CD4-positive, CD25-positive, alpha-beta regulatory T cell (primary cell): ENCODE measurements around the gene RAD23A. TPM values are rescaled to one million over a fixed set of nuclear protein-coding genes. Genes with fewer than 3 reads are reported as not detected.

ENCODE experiments used
- ATAC-seq, 2 donors: fragments of 150-1000 bp; cut with Tn5 transposase; one replicate each; pipeline ENCODE4 v1.10.0; 2021; ENCODE audit warnings: low read depth in 2 of 2, moderate number of reproducible peaks in 2 of 2, moderate library complexity in 1 of 2
- DNase-seq, 3 donors: peaks; one replicate each; pipeline versions ENCODE4 v3.0.0 to v3.0.0-alpha.2; 2012 to 2022; ENCODE audit warnings: mixed read lengths in 1 of 3
- H3K27ac ChIP-seq: one replicate; pipeline ENCODE4 v1.7.0; 2013; ENCODE audit warnings: mild to moderate bottlenecking, low read length; ENCODE audit not compliant: insufficient read depth, poor library complexity, severe bottlenecking
- H3K27me3 ChIP-seq: one replicate; pipeline ENCODE4 v1.7.0; 2013; ENCODE audit warnings: low read length; ENCODE audit not compliant: control insufficient read depth, insufficient read depth
- H3K36me3 ChIP-seq: one replicate; pipeline ENCODE4 v1.7.0; 2013; ENCODE audit warnings: mild to moderate bottlenecking, low read length, moderate library complexity; ENCODE audit not compliant: control insufficient read depth, insufficient read depth
- H3K4me1 ChIP-seq: 2 replicates; pipeline ENCODE4 v1.7.0; 2013; ENCODE audit warnings: mild to moderate bottlenecking, low read length; ENCODE audit not compliant: insufficient read depth, control insufficient read depth, poor library complexity, severe bottlenecking
- H3K4me3 ChIP-seq: one replicate; pipeline ENCODE4 v1.7.0; 2013; ENCODE audit warnings: low read depth, mild to moderate bottlenecking, low read length, moderate library complexity
- H3K9me3 ChIP-seq, 2 experiments: 1 replicate in 1 of 2; 2 replicates in 1 of 2; pipeline ENCODE4 v1.7.0; 2013; ENCODE audit warnings: low read length in 2 of 2, mild to moderate bottlenecking in 1 of 2, moderate library complexity in 1 of 2; ENCODE audit not compliant: control insufficient read depth in 2 of 2
- H3K27ac Mint-ChIP-seq, 3 donors: one replicate each; pipeline ENCODE4 v1.8.0; 2020 to 2022; ENCODE audit warnings: mild to moderate bottlenecking in 3 of 3, mixed read lengths in 3 of 3, moderate library complexity in 2 of 3
- H3K27me3 Mint-ChIP-seq: one replicate; pipeline ENCODE4 v1.8.0; 2022; ENCODE audit warnings: mild to moderate bottlenecking, mixed read lengths
- H3K36me3 Mint-ChIP-seq: one replicate; pipeline ENCODE4 v1.8.0; 2020; ENCODE audit warnings: mixed read lengths
- H3K4me1 Mint-ChIP-seq, 4 donors: one replicate each; pipeline ENCODE4 v1.8.0; 2020 to 2022; ENCODE audit warnings: mixed read lengths in 4 of 4, mild to moderate bottlenecking in 1 of 4
- H3K4me3 Mint-ChIP-seq, 4 donors: one replicate each; pipeline ENCODE4 v1.8.0; 2020 to 2022; ENCODE audit warnings: mild to moderate bottlenecking in 4 of 4, mixed read lengths in 4 of 4, moderate library complexity in 3 of 4
- H3K9me3 Mint-ChIP-seq, 7 donors: one replicate each; pipeline ENCODE4 v1.8.0; 2020 to 2022; ENCODE audit warnings: mixed read lengths in 7 of 7, mild to moderate bottlenecking in 3 of 7, moderate library complexity in 2 of 7
- polyA plus RNA-seq, 4 donors: library from polyadenylated mRNA; unstranded; fragments of 300-500 nt; fragmentation: Illumina TruSeq; gene quantifications; one replicate each; pipeline ENCODE4 v1.2.3, GENCODE V29; 2021
- total RNA-seq: library from RNA; stranded (reverse); gene quantifications from one replicate; pipeline ENCODE4 v1.2.3, GENCODE V29; 2022

The RAD23A gene
- total and polyA plus RNA-seq, 5 donors from 2014 or later, result 73.8 to 85.0 (median 80.9) TPM

- H3K4me3 Mint-ChIP-seq, result peak overlapping the region; percentile 84 to 97 (median 88)
- H3K4me1 Mint-ChIP-seq, result peaks cover 0 to 12% (median 6%) of the 10 kb centered on the region in 4 donors
- peak overlapping the region; percentile 71 for H3K4me3 ChIP-seq
- H3K9me3 Mint-ChIP-seq, result peaks cover 0 to under 1% (median 0%) of the 10 kb centered on the region in 7 donors
- H3K27me3 Mint-ChIP-seq, result peaks cover 5% of the 10 kb centered on the region
- no peaks in the 10 kb centered on the region for H3K27me3 ChIP-seq
- DNase-seq, result peak; percentile 62 to 79 (median 79)
- no peaks in the 10 kb centered on the region for H3K36me3 ChIP-seq
- H3K4me1 ChIP-seq, result peaks cover 9% of the 10 kb centered on the region
- no peak overlapping the region for H3K27ac ChIP-seq
- no peaks in the 10 kb centered on the region for H3K9me3 ChIP-seq
- peak overlapping the region in 2 of 3 donors; percentile 31 to 91 for H3K27ac Mint-ChIP-seq
- no peaks in the 10 kb centered on the region for H3K36me3 Mint-ChIP-seq
- ATAC-seq, result peak; percentile 95 to 96
Observed at GRCh38 chr19:12965017-12965811, 19.6 kb downstream of the RAD23A start.

GRCh38 chr19:12965812-12966135 is 20.1 kb downstream of the RAD23A start:
- peaks cover 5% of the 10 kb centered on the region for H3K27me3 Mint-ChIP-seq
- H3K4me1 Mint-ChIP-seq, result peaks cover 0 to 12% (median 6%) of the 10 kb centered on the region in 4 donors
- Histone ChIP-seq H3K36me3 (no peaks in the 10 kb centered on the region), H3K9me3 (no peaks in the 10 kb centered on the region), H3K4me3 (no peak overlapping the region), H3K27me3 (no peaks in the 10 kb centered on the region), H3K4me1 (peaks cover 9% of the 10 kb centered on the region), H3K27ac (no peak overlapping the region)
- no peak for ATAC-seq
- DNase-seq, result no peak
- H3K36me3 Mint-ChIP-seq, result no peaks in the 10 kb centered on the region
- peak overlapping the region in 3 of 4 donors; percentile 31 to 86 (median 80) for H3K4me3 Mint-ChIP-seq
- H3K27ac Mint-ChIP-seq, result peak overlapping the region in 1 of 3 donors; percentile 89
- H3K9me3 Mint-ChIP-seq, result peaks cover 0 to 1% (median 0%) of the 10 kb centered on the region in 7 donors

DNA sequence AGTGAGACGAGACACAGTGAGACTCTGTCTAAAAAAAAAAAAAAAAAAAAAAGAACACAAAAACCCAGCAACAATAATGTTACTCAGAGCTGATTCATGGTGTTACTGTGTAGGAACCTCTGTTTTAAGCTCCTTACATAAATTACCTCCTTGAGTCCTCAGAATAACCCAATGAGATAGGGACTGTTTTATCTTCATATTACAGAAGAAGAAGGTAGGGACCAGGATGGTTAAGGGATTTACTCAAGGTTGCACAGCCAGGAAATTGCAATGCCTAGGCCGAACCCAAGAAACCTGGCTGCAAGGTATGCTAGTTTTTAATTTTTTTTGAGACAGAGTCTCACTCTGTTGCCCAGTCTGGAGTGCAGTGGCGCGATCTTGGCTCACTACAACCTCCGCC is 22.2 kb downstream of the RAD23A start:
- H3K27me3 Mint-ChIP-seq, result peaks cover 5% of the 10 kb centered on the region
- no peak overlapping the region for H3K4me3 ChIP-seq
- peaks cover 9% of the 10 kb centered on the region for H3K4me1 ChIP-seq
- H3K4me3 Mint-ChIP-seq, result no peak overlapping the region
- no peaks in the 10 kb centered on the region for H3K27me3 ChIP-seq
- no peak overlapping the region for H3K27ac ChIP-seq
- ATAC-seq (no peak), DNase-seq (no peak)
- H3K4me1 Mint-ChIP-seq, result peaks cover 0 to 12% (median 6%) of the 10 kb centered on the region in 4 donors
- no peaks in the 10 kb centered on the region for H3K9me3 ChIP-seq
- peaks cover 0 to 1% (median 0%) of the 10 kb centered on the region in 7 donors for H3K9me3 Mint-ChIP-seq
- H3K36me3 ChIP-seq, result no peaks in the 10 kb centered on the region
- no peaks in the 10 kb centered on the region for H3K36me3 Mint-ChIP-seq
- H3K27ac Mint-ChIP-seq, result no peak overlapping the region

DNA sequence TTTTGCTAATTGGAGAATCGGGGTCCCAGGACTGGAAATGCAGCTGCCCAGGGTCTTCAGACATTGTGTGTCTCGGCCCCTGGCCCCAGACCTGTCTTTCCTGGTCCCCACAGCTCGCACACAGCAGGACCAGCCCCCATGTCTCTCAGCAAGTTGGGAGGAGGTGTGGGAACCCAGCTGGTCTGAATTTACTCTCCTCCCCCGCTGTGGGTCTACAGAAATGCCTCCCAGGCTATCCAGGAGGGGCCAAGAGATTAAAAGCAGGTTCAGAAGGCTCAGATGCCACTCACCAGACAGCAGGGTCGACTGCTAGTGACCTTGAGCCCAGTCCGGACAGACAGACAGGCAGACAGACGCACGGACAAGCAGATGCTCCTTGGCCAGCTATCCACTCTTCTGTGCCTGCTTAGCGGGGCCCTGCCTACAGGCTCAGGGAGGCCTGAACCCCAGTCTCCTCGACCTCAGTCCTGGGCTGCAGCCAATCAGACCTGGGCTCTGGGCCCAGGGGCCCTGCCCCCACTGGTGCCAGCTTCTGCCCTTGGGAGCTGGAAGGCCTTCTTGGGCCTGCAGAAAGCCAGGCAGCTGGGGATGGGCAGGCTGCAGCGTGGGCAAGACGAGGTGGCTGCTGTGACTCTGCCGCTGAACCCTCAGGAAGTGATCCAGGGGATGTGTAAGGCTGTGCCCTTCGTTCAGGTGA is 23.8 kb downstream of the RAD23A start, which contains the start of gene DAND5:
Gene DAND5, plus strand, starts transcription at position 285 of the 697 bp plus-strand sequence. Its CDS starts 85 bp downstream, at position 370.
- Histone ChIP-seq H3K9me3 (no peaks in the 10 kb centered on the region), H3K4me1 (peaks cover 9% of the 10 kb centered on the region), H3K4me3 (no peak within 1 kb of the TSS), H3K36me3 (no peaks in the 10 kb centered on the region), H3K27ac (no peak within 1 kb of the TSS), H3K27me3 (no peaks in the 10 kb centered on the region)
- ATAC-seq (no peak), DNase-seq (no peak)
- Mint-ChIP-seq H3K36me3 (no peaks in the 10 kb centered on the region), H3K4me3 (peak within 1 kb of the TSS in 1 of 4 donors; percentile 38), H3K27me3 (peaks cover 5% of the 10 kb centered on the region), H3K9me3 (peaks cover 0 to 1% (median 0%) of the 10 kb centered on the region in 7 donors), H3K27ac (peak within 1 kb of the TSS in 1 of 3 donors; percentile 5), H3K4me1 (peaks cover 0 to 12% (median 6%) of the 10 kb centered on the region in 4 donors)

- Mint-ChIP-seq H3K4me3 (peak overlapping the region in 1 of 4 donors; percentile 38), H3K27me3 (no peaks in the 10 kb centered on the region), H3K27ac (no peak overlapping the region), H3K4me1 (peaks cover 0 to 7% (median 2%) of the 10 kb centered on the region in 4 donors), H3K36me3 (no peaks in the 10 kb centered on the region), H3K9me3 (peaks cover 0 to 1% (median 0%) of the 10 kb centered on the region in 7 donors)
- no peak for ATAC-seq
- H3K36me3 ChIP-seq, result no peaks in the 10 kb centered on the region
- no peak overlapping the region for H3K4me3 ChIP-seq
- no peak overlapping the region for H3K27ac ChIP-seq
- H3K27me3 ChIP-seq, result no peaks in the 10 kb centered on the region
- H3K9me3 ChIP-seq, result no peaks in the 10 kb centered on the region
- no peak for DNase-seq
- peaks cover 5% of the 10 kb centered on the region for H3K4me1 ChIP-seq
Observed at GRCh38 chr19:12970070-12970820, 24.6 kb downstream of the RAD23A start.

DNA sequence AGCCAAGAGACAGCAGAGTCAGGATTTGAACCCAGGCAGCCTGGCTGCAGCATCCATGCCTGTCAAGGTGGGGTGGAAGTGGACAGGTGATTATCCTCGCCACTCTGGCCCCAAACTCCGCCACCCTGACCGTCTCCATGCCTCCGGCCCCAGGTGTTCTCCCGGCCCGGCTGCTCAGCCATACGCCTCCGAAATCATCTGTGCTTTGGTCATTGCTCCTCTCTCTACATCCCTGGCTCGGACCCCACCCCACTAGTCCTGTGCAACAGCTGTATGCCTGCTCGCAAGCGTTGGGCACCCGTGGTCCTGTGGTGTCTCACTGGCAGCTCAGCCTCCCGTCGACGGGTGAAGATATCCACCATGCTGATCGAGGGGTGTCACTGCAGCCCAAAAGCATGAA is 27.6 kb downstream of the RAD23A start:
- H3K4me1 ChIP-seq, result no peaks in the 10 kb centered on the region
- no peak overlapping the region for H3K4me3 ChIP-seq
- Mint-ChIP-seq H3K4me3 (no peak overlapping the region), H3K4me1 (peaks cover 0 to 4% (median under 1%) of the 10 kb centered on the region in 4 donors), H3K27me3 (peaks cover 16% of the 10 kb centered on the region), H3K36me3 (peaks cover 3% of the 10 kb centered on the region), H3K27ac (no peak overlapping the region), H3K9me3 (peaks cover 0 to 1% (median 0%) of the 10 kb centered on the region in 7 donors)
- no peak overlapping the region for H3K27ac ChIP-seq
- H3K9me3 ChIP-seq, result no peaks in the 10 kb centered on the region
- no peak for DNase-seq
- H3K36me3 ChIP-seq, result no peaks in the 10 kb centered on the region
- peaks cover 2% of the 10 kb centered on the region for H3K27me3 ChIP-seq
- no peak for ATAC-seq
